PFSK-1 (cell line): ENCODE results near the gene SCCPDH.

Experiments
- POLR2AphosphoS5 ChIP-seq: IDR thresholded peaks from 2 replicates; pipeline ENCODE4 v1.6.1; 2012; ENCODE audit warnings: low read depth, mild to moderate bottlenecking, control low read depth, low read length, moderate library complexity
- TAF1 ChIP-seq: IDR thresholded peaks from 2 replicates; pipeline ENCODE4 v1.6.1; 2012; ENCODE audit warnings: low read length, control low read depth, borderline replicate concordance; ENCODE audit not compliant: insufficient read depth
- TF ChIP-seq, protein P1 (sequence below), 2 experiments: IDR thresholded peaks; 2 replicates each; pipeline versions ENCODE4 v1.6.1 to v1.8.0; 2011 to 2012; ENCODE audit warnings: low read depth in 2 of 2, low read length in 2 of 2, control low read depth in 1 of 2, inconsistent platforms in 1 of 2, mild to moderate bottlenecking in 1 of 2, moderate library complexity in 1 of 2; ENCODE audit not compliant: insufficient read depth in 1 of 2

DNA sequence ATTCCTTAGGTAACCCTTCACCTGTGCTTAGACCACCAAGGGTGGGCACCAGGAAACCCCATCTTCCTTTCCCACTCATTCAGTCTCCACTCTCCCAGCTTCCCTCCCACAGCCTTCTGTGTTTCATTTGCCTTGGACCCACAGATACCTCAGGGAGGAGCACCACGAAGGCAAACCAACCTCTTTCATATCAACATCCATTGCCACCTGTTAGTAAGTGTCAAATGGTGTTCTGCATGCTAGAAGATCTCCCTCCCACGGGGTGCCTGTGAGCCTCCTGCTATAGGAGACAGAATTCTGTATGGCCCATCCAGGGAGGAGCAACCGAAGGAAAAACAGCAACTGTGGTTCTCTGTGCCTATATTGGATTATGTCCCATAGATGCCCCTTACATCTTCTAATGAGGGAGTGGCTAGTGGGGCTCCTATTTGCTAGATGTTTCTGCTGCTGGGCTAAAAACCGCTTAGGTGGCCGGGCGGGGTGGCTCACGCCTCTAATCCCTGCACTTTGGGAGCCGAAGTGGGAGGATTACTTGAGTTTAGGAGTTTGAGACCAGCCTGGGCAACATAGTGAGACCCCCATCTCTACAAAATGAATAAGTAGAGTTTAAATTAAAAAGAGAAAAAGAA is 25.6 kb upstream of the SCCPDH start:
- TF ChIP-seq, protein P1, sequence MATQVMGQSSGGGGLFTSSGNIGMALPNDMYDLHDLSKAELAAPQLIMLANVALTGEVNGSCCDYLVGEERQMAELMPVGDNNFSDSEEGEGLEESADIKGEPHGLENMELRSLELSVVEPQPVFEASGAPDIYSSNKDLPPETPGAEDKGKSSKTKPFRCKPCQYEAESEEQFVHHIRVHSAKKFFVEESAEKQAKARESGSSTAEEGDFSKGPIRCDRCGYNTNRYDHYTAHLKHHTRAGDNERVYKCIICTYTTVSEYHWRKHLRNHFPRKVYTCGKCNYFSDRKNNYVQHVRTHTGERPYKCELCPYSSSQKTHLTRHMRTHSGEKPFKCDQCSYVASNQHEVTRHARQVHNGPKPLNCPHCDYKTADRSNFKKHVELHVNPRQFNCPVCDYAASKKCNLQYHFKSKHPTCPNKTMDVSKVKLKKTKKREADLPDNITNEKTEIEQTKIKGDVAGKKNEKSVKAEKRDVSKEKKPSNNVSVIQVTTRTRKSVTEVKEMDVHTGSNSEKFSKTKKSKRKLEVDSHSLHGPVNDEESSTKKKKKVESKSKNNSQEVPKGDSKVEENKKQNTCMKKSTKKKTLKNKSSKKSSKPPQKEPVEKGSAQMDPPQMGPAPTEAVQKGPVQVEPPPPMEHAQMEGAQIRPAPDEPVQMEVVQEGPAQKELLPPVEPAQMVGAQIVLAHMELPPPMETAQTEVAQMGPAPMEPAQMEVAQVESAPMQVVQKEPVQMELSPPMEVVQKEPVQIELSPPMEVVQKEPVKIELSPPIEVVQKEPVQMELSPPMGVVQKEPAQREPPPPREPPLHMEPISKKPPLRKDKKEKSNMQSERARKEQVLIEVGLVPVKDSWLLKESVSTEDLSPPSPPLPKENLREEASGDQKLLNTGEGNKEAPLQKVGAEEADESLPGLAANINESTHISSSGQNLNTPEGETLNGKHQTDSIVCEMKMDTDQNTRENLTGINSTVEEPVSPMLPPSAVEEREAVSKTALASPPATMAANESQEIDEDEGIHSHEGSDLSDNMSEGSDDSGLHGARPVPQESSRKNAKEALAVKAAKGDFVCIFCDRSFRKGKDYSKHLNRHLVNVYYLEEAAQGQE (IDR thresholded peaks at IDR 0.05; ENCODE audit: insufficient read depth in 1 of 2, low read depth in 2 of 2, low read length in 2 of 2), result no peak
- TF ChIP-seq POLR2AphosphoS5 (no peak), TAF1 (no peak)
